IgD-negative memory B cell (primary cell): ENCODE data around the gene C14orf180. TPM values are rescaled to one million over a fixed set of nuclear protein-coding genes. Genes with fewer than 3 reads are reported as not detected.
A peak's percentile ranks its signal among the peaks of the same experiment; 100 is the strongest.

Source experiments
- H3K27ac Mint-ChIP-seq, 3 donors: one replicate each; pipeline ENCODE4 v1.8.0; 2020 to 2022; ENCODE audit warnings: mild to moderate bottlenecking in 3 of 3, mixed read lengths in 3 of 3, moderate library complexity in 1 of 3
- H3K27me3 Mint-ChIP-seq: one replicate; pipeline ENCODE4 v1.8.0; 2021; ENCODE audit warnings: mixed read lengths
- H3K36me3 Mint-ChIP-seq: one replicate; pipeline ENCODE4 v1.8.0; 2020; ENCODE audit warnings: mild to moderate bottlenecking, mixed read lengths
- H3K4me1 Mint-ChIP-seq, 3 donors: one replicate each; pipeline ENCODE4 v1.8.0; 2020 to 2022; ENCODE audit warnings: mixed read lengths in 3 of 3, mild to moderate bottlenecking in 1 of 3
- H3K4me3 Mint-ChIP-seq, 4 donors: one replicate each; pipeline ENCODE4 v1.8.0; 2020 to 2022; ENCODE audit warnings: mild to moderate bottlenecking in 4 of 4, mixed read lengths in 4 of 4, moderate library complexity in 3 of 4
- H3K9me3 Mint-ChIP-seq, 3 donors: one replicate each; pipeline ENCODE4 v1.8.0; 2020 to 2021; ENCODE audit warnings: mixed read lengths in 3 of 3, mild to moderate bottlenecking in 1 of 3
- polyA plus RNA-seq: library from polyadenylated mRNA; unstranded; fragments of 300-500 nt; fragmentation: Illumina TruSeq; gene quantifications from one replicate; pipeline ENCODE4 v1.2.3, GENCODE V29; 2021

Gene C14orf180
- polyA plus RNA-seq, 1 donor from 2014 or later: not detected

- H3K4me3 Mint-ChIP-seq: peak overlapping the region in 1 of 4 donors; percentile 17
- H3K9me3 Mint-ChIP-seq: peaks cover 0 to 3% (median 0%) of the 10 kb centered on the region in 3 donors
- H3K36me3 Mint-ChIP-seq: peaks cover 2% of the 10 kb centered on the region
- peaks cover 1% of the 10 kb centered on the region for H3K27me3 Mint-ChIP-seq
- H3K4me1 Mint-ChIP-seq: peaks cover 0 to 5% (median 2%) of the 10 kb centered on the region in 3 donors
- H3K27ac Mint-ChIP-seq: no peak overlapping the region
Measured at GRCh38 chr14:104588066-104588857, 8.7 kb downstream of the C14orf180 start.

- Mint-ChIP-seq H3K27me3 (peaks cover 1% of the 10 kb centered on the region), H3K36me3 (peaks cover 2% of the 10 kb centered on the region), H3K27ac (no peak overlapping the region), H3K4me3 (no peak overlapping the region), H3K9me3 (peaks cover 0 to 3% (median 0%) of the 10 kb centered on the region in 3 donors), H3K4me1 (peaks cover 0 to 3% (median 2%) of the 10 kb centered on the region in 3 donors)
Measured at GRCh38 chr14:104589338-104590195, 10.0 kb downstream of the C14orf180 start.

DNA sequence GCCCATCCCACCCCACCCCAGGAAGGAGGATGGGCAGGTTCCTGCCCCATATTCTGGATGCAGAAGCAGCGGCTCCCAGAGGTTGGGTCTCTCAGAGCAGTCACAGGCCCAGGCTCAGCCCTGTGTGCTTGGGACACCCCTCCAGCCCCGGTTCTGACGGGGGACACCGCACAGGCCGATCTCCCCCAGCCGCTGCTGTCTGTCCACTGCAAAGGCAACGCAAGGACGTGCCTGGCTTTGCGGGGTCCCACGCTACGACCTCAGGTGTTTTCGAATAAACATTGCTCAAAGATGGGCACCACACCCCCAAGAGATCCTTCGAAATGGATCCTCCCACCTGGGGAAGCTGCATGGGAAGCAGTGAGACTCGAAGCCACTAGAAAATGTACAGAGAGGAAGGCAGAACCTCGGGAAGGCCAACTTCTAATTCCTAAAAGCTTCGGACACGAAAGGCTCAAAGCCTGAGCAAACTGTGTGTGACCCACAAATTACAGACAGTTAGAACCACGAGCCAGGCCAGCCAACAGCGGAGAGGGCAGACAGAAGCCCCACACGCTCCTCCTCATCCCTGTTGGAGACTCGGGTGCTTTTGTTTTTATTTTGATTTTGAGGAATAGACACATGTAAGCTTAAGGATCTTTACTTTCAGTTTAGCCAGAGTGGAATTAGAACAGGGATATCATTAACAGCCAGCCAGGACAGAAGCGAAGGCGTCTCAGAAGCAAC is 10.8 kb downstream of the C14orf180 start:
- H3K4me1 Mint-ChIP-seq: peaks cover 0 to 3% (median 0%) of the 10 kb centered on the region in 3 donors
- H3K36me3 Mint-ChIP-seq: peaks cover 2% of the 10 kb centered on the region
- peaks cover 0 to 3% (median 0%) of the 10 kb centered on the region in 3 donors for H3K9me3 Mint-ChIP-seq
- no peak overlapping the region for H3K4me3 Mint-ChIP-seq
- H3K27ac Mint-ChIP-seq: no peak overlapping the region
- peaks cover 1% of the 10 kb centered on the region for H3K27me3 Mint-ChIP-seq

- Mint-ChIP-seq H3K4me3 (no peak overlapping the region), H3K27ac (no peak overlapping the region), H3K9me3 (no peaks in the 10 kb centered on the region), H3K4me1 (peaks cover 0 to 3% (median 0%) of the 10 kb centered on the region in 3 donors), H3K27me3 (peaks cover 1% of the 10 kb centered on the region), H3K36me3 (no peaks in the 10 kb centered on the region)
Measured at GRCh38 chr14:104591031-104591430, 11.5 kb downstream of the C14orf180 start.

GRCh38 chr14:104591506-104592291 is 12.1 kb downstream of the C14orf180 start:
- Mint-ChIP-seq H3K27me3 (peaks cover 3% of the 10 kb centered on the region), H3K36me3 (no peaks in the 10 kb centered on the region), H3K9me3 (no peaks in the 10 kb centered on the region), H3K4me3 (no peak overlapping the region), H3K27ac (no peak overlapping the region), H3K4me1 (peaks cover 0 to 3% (median 0%) of the 10 kb centered on the region in 3 donors)

DNA sequence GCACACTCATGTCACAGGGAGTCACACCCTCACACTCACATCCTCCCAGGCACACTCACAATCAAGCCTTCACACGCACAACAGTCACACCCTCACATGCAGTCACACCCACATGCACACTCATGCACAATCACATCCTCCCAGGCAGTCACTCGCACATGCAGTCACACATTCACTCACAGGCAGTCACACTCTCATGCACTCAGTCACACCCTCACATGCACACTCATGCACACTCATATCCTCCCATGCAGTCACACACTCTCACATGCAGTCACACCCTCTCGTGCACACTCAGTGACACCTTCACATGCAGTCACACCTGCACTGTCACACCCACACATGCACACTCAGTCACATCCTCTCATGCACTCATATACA is 12.7 kb downstream of the C14orf180 start:
- Mint-ChIP-seq H3K4me3 (no peak overlapping the region), H3K36me3 (no peaks in the 10 kb centered on the region), H3K4me1 (peaks cover 0 to 3% (median 0%) of the 10 kb centered on the region in 3 donors), H3K27ac (no peak overlapping the region), H3K9me3 (no peaks in the 10 kb centered on the region), H3K27me3 (peaks cover 3% of the 10 kb centered on the region)

GRCh38 chr14:104592785-104593184 is 13.2 kb downstream of the C14orf180 start:
- peaks cover 2% of the 10 kb centered on the region for H3K27me3 Mint-ChIP-seq
- H3K27ac Mint-ChIP-seq: no peak overlapping the region
- no peaks in the 10 kb centered on the region for H3K9me3 Mint-ChIP-seq
- peaks cover 0 to 3% (median 0%) of the 10 kb centered on the region in 3 donors for H3K4me1 Mint-ChIP-seq
- H3K36me3 Mint-ChIP-seq: no peaks in the 10 kb centered on the region
- H3K4me3 Mint-ChIP-seq: no peak overlapping the region

- H3K4me1 Mint-ChIP-seq: peaks cover 0 to 3% (median 0%) of the 10 kb centered on the region in 3 donors
- H3K4me3 Mint-ChIP-seq: no peak overlapping the region
- H3K27ac Mint-ChIP-seq: no peak overlapping the region
- peaks cover 2% of the 10 kb centered on the region for H3K27me3 Mint-ChIP-seq
- H3K36me3 Mint-ChIP-seq: no peaks in the 10 kb centered on the region
- no peaks in the 10 kb centered on the region for H3K9me3 Mint-ChIP-seq
Measured at GRCh38 chr14:104593241-104593701, 13.7 kb downstream of the C14orf180 start.

- no peaks in the 10 kb centered on the region for H3K36me3 Mint-ChIP-seq
- peaks cover 0 to 3% (median 0%) of the 10 kb centered on the region in 3 donors for H3K4me1 Mint-ChIP-seq
- no peaks in the 10 kb centered on the region for H3K9me3 Mint-ChIP-seq
- H3K4me3 Mint-ChIP-seq: no peak overlapping the region
- peaks cover 2% of the 10 kb centered on the region for H3K27me3 Mint-ChIP-seq
- H3K27ac Mint-ChIP-seq: no peak overlapping the region
Measured at GRCh38 chr14:104593710-104594136, 14.2 kb downstream of the C14orf180 start.

- H3K27ac Mint-ChIP-seq: no peak overlapping the region
- H3K27me3 Mint-ChIP-seq: peaks cover 4% of the 10 kb centered on the region
- H3K4me3 Mint-ChIP-seq: no peak overlapping the region
- H3K9me3 Mint-ChIP-seq: no peaks in the 10 kb centered on the region
- H3K4me1 Mint-ChIP-seq: peaks cover 0 to 3% (median 0%) of the 10 kb centered on the region in 3 donors
- H3K36me3 Mint-ChIP-seq: no peaks in the 10 kb centered on the region
Measured at GRCh38 chr14:104594310-104595046, 14.9 kb downstream of the C14orf180 start.

DNA sequence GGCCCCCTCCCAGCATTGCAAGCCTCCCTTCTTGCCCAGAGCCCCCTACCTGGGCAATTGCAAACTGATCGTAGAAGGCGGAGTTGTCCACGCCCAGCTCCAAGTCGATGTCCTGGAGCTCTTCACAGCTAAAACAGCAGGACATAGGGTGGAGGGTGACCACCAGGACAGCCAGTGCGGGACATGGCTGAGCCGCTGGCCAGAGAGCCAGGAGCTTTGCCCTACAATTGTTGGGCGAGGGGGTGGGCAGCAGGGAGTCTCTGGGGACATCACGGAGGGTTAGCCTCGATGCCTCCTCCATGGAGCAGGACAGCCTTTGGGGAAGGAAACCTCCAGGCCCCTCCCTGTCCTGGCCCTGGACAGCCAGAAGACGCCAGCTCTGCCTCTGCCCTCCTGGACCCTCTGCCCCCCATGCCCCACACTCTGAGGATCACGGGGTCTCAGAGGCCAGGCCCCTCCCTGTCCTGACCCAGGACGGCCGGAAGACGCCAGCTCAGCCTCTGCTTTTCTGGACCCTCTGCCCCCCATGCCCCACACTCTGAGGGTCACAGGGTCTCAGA is 15.6 kb downstream of the C14orf180 start:
- H3K36me3 Mint-ChIP-seq: no peaks in the 10 kb centered on the region
- H3K9me3 Mint-ChIP-seq: no peaks in the 10 kb centered on the region
- H3K4me3 Mint-ChIP-seq: no peak overlapping the region
- H3K27me3 Mint-ChIP-seq: peaks cover 5% of the 10 kb centered on the region
- peaks cover 0 to 4% (median 0%) of the 10 kb centered on the region in 3 donors for H3K4me1 Mint-ChIP-seq
- H3K27ac Mint-ChIP-seq: no peak overlapping the region

- Mint-ChIP-seq H3K4me3 (no peak overlapping the region), H3K27ac (no peak overlapping the region), H3K27me3 (peaks cover 10% of the 10 kb centered on the region), H3K4me1 (peaks cover 0 to 4% (median 0%) of the 10 kb centered on the region in 3 donors), H3K9me3 (no peaks in the 10 kb centered on the region), H3K36me3 (no peaks in the 10 kb centered on the region)
Measured at GRCh38 chr14:104595911-104596450, 16.4 kb downstream of the C14orf180 start.

GRCh38 chr14:104596451-104596918 is 16.9 kb downstream of the C14orf180 start:
- H3K36me3 Mint-ChIP-seq: no peaks in the 10 kb centered on the region
- no peak overlapping the region for H3K27ac Mint-ChIP-seq
- peaks cover 0 to 4% (median 0%) of the 10 kb centered on the region in 3 donors for H3K4me1 Mint-ChIP-seq
- H3K4me3 Mint-ChIP-seq: no peak overlapping the region
- H3K27me3 Mint-ChIP-seq: peaks cover 10% of the 10 kb centered on the region
- H3K9me3 Mint-ChIP-seq: no peaks in the 10 kb centered on the region
